ENCODE data around the gene ACER1. TPM values are rescaled to one million over a fixed set of nuclear protein-coding genes. Genes with fewer than 3 reads are reported as not detected.

Gene ACER1
- total RNA-seq, 3 donors from 2014 or later: not detected

- Histone ChIP-seq H3K4me3 (no peak overlapping the region), H3K9me3 (no peaks in the 10 kb centered on the region), H3K36me3 (ENCODE audit: low read depth) (peaks cover 16% of the 10 kb centered on the region), H3K4me1 (ENCODE audit: low read depth) (peaks cover 4% of the 10 kb centered on the region)
- DNase-seq: no peak
- TF ChIP-seq CTCF (IDR thresholded peaks at IDR 0.05): no peak
- ATAC-seq: no peak
- intact Hi-C loops (cut with DNase I, micrococcal nuclease): no loop called here
Observed at GRCh38 chr19:6378041-6378440, 44.6 kb upstream of the ACER1 start.

GRCh38 chr19:6376512-6377190 lies 43.2 kb upstream of the ACER1 start:
- Histone ChIP-seq H3K4me1 (ENCODE audit: low read depth) (peaks cover 4% of the 10 kb centered on the region), H3K4me3 (no peak overlapping the region), H3K36me3 (ENCODE audit: low read depth) (peaks cover 12% of the 10 kb centered on the region), H3K9me3 (no peaks in the 10 kb centered on the region)
- ATAC-seq: no peak
- intact Hi-C loops (cut with DNase I, micrococcal nuclease): no loop called here
- no peak for DNase-seq
- TF ChIP-seq CTCF (IDR thresholded peaks at IDR 0.05): no peak

- intact Hi-C loops (cut with DNase I, micrococcal nuclease): no loop called here
- Histone ChIP-seq H3K4me1 (ENCODE audit: low read depth) (peaks cover 4% of the 10 kb centered on the region), H3K36me3 (ENCODE audit: low read depth) (peaks cover 3% of the 10 kb centered on the region), H3K9me3 (no peaks in the 10 kb centered on the region), H3K4me3 (no peak within 1 kb of the TSS)
- DNase-seq (no peak), ATAC-seq (no peak)
- no peak for TF ChIP-seq CTCF (IDR thresholded peaks at IDR 0.05)
Observed at GRCh38 chr19:6375411-6376010, 42.1 kb upstream of the ACER1 start, which contains the start of gene PSPN. PSPN (minus strand) TSS chr19:6375933; CDS start chr19:6375849, 84 bp downstream.

GRCh38 chr19:6374711-6375410 lies 41.4 kb upstream of the ACER1 start:
- no peaks in the 10 kb centered on the region for H3K9me3 ChIP-seq
- no peak for TF ChIP-seq CTCF (IDR thresholded peaks at IDR 0.05)
- peaks cover 3% of the 10 kb centered on the region for H3K36me3 ChIP-seq (ENCODE audit: low read depth)
- intact Hi-C loops (cut with DNase I, micrococcal nuclease): no loop called here
- DNase-seq (no peak), ATAC-seq (no peak)
- no peak overlapping the region for H3K4me3 ChIP-seq
- H3K4me1 ChIP-seq (ENCODE audit: low read depth): peaks cover 4% of the 10 kb centered on the region

- no peak for ATAC-seq
- no peak for TF ChIP-seq CTCF (IDR thresholded peaks at IDR 0.05)
- peaks cover 4% of the 10 kb centered on the region for H3K4me1 ChIP-seq (ENCODE audit: low read depth)
- H3K9me3 ChIP-seq: no peaks in the 10 kb centered on the region
- intact Hi-C loops (cut with DNase I, micrococcal nuclease): no loop called here
- peaks cover 3% of the 10 kb centered on the region for H3K36me3 ChIP-seq (ENCODE audit: low read depth)
- DNase-seq: peak in 2 of 3 donors; percentile 53 to 69
- no peak overlapping the region for H3K4me3 ChIP-seq
Observed at GRCh38 chr19:6374161-6374709, 40.8 kb upstream of the ACER1 start.
